T-helper 2 cell (primary cell): Measurements from ENCODE around the gene TMEM91.

Experiments
- DNase-seq, 5 experiments: peaks; one replicate each; pipeline versions ENCODE4 v3.0.0 to v3.0.0-alpha.2; 2012 to 2022

Gene TMEM91

DNA sequence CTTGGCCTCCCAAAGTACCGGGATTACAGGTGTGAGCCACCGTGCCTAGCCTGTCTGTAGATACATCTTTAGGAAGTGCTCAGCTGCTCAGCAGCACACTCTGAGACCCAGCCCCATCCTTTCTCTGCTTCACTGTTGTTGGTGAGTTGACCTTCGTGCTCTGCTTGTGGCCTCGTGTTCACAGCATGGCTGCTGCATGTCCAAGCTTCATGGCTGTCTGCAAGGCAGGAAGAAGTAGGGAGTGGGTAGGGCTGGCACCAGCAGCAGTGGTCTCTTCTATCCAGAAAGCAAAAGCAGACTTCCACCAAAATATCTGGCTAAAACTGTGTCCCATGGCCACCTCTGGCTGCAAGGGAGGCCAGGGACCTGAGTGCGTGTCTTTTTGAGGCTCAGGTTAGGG lies 36.6 kb downstream of the TMEM91 start:
- no peak for DNase-seq

DNA sequence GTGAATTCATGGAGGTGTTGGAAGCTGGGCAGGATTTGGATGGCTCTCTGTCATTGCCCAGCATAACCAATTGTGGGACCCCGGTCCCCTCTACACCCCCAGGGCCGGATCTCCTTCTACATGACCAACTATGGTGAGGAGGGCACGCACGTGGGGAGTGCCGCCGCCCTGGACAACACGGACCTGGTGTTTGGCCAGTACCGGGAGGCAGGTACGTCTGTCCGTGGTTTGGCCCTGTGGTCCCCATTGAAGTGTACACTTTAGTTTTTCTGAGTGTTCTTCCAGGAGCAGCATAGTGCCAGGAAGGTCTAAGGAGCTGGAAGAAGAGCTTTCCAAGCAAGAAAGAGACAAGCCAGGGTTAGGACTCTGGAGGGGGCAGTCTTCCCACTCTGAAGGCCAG lies 37.6 kb downstream of the TMEM91 start:
- no peak for DNase-seq

DNA sequence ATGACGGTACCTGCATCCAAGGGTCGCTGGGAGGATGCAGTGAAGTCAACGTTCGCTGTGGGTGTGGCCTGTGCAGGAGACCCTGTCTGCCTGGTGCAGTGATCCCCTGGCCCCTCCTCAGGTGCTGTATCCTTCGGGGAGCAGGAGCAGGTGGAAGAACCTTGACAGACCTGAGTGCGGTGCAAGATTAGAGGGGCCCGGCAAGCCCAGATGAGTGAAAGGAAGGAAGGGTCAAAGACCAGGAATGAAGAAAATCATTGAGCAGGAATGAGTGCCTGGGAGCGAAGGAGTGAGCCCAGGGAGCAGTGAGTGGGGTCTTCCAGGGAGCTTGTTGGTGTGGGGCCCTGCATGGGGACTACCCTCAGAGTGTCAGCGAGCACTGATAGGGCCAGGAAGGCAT lies 38.1 kb downstream of the TMEM91 start:
- DNase-seq, result no peak

DNA sequence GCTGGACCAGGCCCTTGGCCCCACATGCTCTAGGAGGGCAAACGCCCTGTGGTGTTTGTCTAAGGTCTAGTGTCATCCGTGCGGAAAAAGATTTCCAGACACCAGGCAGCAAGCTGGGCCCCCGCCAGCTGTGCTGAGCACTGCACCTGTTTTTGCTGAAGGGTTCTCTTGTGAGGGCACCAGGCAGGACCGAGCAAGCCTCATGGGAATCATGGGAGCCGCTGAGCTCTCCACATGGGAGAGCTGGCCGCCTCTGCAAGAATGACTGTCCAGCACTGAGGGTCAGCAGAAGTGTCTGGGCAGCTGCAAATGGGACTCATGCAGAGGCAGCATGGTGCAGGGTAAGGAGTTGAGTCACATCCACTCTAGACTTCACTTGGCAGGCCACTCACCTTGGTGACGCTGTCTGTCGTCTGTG lies 38.8 kb downstream of the TMEM91 start:
- DNase-seq, result no peak

DNA sequence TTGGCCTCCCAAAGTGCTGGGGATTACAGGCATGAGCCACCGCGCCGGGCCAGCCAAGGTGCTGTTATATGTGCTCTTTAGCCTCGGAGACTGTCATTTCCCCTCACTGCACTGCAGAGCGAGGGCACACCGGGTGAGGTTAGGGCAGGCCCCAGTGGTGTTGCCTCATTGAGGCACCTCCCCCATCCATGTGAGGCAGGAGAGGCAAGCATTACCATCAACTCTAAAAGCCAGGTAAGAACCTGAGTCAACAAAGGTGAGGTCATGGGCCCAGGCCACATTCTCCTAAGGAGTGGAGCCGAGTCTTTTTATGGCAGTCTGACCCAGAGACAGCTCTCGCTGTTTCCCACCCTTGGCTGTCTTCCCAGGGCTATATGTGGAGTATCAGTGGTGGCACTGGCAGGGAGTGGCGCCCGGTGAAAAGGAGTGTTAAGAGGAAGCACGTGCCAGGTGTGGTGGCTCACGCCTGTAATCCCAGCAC lies 39.9 kb downstream of the TMEM91 start:
- no peak for DNase-seq

DNA sequence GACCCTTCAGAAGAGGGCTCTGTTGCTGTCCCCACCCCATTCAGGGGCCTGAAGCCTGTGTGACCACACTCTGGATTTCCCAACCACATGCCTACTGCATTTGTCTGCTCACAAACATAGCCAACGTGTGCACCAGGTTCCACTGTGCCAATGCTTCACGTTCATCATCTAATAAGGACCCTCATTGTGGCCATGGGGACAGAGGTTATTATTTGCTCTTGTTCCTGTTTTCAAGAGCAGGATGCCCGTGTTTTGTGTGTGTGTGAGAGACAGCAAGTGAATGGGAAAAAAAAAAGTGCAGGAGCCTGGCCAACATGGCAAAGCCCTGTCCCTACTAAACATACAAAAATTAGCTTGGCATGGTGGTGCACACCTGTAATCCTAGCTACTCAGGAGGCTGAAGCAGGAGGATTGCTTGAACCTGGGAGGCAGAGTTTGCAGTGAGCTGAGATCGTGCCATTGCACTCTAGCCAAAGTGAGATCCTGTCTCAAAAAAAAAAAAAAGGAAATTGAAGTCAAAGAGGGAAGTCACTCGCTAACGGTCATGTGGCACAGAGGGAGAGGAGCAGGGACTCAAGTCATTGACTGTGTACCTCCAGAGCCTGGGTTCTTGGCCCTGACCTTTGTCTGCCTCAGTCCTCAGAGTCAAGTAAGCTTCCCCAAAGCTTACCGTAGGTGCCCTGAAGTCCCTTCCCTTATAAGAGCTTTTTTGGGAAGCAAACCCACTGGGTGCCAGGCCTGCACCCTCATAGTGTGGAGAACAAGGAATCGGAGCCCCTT lies 44.0 kb downstream of the TMEM91 start:
- no peak for DNase-seq

DNA sequence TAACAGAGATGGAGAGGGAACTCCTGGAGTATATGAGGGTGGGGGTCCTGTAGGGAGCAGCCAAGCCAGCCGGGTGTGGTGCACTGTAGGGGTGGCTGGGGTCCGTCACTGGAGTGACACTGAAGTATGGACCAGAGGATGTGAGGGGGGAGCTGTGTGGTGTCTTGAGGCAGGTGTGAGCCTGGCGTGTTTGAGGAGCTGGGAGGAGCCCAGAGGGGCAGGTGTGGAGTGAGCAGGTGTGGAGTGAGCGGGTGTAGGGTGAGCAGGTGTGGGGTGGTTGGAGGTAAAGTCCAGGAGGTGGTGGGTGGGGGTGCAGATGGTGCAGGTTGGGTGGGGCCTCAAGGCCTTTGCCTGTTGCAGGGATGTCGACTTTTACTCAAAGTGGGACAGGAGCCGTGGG lies 45.0 kb downstream of the TMEM91 start:
- no peak for DNase-seq

DNA sequence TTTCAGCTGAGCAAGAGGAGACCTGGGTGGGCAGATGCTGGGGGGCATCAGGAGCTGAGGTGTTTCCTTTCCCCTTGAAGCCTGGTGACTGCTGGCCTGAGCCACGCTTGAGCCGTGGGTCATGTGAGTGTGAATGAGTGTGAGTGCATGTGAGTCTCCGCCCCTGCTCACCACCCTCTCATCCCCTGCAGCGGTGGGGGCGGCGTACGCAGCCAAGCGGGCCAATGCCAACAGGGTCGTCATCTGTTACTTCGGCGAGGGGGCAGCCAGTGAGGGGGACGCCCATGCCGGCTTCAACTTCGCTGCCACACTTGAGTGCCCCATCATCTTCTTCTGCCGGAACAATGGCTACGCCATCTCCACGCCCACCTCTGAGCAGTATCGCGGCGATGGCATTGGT lies 45.6 kb downstream of the TMEM91 start:
- no peak for DNase-seq

DNA sequence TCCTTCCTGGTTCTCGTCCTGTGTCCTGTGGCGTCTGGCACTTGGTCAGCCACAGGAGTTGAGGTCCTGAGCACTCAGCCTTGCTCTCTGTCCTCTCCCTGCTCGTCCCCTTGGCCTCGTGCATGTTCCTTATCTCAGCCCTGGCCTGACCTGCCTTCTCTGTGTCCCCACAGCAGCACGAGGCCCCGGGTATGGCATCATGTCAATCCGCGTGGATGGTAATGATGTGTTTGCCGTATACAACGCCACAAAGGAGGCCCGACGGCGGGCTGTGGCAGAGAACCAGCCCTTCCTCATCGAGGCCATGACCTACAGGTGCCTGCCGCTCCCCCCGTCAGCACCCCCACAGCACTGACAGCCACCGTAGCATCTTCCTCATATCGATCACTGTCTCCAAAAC lies 46.1 kb downstream of the TMEM91 start:
- DNase-seq, result no peak

DNA sequence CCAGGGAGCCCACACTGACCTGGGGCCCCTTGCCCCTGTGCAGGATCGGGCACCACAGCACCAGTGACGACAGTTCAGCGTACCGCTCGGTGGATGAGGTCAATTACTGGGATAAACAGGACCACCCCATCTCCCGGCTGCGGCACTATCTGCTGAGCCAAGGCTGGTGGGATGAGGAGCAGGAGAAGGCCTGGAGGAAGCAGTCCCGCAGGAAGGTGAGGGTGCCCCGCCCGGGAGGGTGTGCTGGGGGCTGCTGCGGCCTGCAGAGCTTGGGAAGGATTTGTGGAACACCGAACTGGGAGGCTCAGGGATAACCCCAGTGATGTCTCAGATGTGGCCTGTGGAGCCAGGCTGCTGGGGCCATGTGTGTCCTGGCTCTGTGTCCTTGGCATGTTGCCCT lies 46.6 kb downstream of the TMEM91 start:
- no peak for DNase-seq

DNA sequence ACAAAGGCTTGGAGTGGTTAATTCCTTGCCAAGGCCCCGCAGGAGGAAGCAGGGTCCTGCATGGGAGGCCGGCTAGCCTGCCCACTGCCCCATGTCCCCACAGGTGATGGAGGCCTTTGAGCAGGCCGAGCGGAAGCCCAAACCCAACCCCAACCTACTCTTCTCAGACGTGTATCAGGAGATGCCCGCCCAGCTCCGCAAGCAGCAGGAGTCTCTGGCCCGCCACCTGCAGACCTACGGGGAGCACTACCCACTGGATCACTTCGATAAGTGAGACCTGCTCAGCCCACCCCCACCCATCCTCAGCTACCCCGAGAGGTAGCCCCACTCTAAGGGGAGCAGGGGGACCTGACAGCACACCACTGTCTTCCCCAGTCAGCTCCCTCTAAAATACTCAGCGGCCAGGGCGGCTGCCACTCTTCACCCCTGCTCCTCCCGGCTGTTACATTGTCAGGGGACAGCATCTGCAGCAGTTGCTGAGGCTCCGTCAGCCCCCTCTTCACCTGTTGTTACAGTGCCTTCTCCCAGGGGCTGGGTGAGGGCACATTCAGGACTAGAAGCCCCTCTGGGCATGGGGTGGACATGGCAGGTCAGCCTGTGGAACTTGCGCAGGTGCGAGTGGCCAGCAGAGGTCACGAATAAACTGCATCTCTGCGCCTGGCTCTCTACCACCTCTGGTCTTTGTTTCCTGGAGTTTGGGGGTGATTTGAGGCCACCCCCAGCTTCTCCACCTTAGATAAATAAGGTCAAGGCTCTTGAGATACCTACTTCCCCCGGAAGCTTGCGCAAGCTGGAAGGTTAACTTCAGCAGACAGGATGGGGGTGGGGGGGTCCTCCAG lies 48.2 kb downstream of the TMEM91 start:
- DNase-seq, result peak in 1 of 5 experiments; percentile 39

DNA sequence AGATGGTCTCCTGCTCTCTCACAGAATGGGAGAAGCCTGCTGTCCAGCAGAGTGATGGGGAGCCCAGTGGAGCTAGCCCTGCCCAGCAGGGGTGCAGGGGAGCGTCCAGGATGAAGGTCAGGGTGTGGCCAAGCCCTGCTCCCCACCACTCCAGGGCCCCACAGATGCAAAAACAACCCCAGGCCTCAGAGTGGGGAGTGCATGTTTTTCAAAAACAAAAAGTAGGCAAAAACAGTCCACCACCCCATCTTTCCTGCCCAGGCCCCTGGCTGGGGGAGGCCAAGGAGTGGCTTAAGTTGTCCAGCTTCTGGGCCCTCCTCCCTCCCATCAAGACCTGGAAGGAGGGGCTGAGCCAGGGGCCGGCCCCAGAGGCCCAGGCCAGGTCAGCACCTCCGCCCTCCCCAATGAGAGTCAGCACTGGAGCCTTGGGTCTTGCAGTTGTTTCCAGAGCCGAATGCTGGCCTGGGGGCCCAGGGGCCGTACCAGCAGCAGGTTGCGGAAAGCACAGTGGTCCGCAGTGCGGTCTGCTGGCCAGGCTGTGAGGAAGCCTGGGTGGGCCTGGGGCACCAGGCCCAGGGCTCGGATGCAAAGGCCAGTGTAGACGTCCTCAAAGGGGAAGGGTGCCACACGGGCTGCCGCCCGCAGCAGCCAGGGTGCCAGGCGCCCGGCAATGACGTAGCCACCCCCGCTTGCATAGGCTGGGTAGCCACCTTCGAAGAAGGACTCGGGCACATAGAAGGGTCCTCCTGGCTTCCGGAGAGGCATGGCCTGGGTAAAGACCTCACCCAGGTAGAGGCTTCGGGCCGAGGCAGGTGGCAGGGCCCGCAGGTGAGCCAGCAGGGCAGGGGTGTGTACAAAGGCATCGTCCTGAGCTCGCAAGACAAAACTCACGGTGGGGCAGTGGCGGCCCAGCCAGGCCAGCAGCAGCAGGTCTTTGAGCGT lies 49.1 kb downstream of the TMEM91 start:
- DNase-seq, result no peak

DNA sequence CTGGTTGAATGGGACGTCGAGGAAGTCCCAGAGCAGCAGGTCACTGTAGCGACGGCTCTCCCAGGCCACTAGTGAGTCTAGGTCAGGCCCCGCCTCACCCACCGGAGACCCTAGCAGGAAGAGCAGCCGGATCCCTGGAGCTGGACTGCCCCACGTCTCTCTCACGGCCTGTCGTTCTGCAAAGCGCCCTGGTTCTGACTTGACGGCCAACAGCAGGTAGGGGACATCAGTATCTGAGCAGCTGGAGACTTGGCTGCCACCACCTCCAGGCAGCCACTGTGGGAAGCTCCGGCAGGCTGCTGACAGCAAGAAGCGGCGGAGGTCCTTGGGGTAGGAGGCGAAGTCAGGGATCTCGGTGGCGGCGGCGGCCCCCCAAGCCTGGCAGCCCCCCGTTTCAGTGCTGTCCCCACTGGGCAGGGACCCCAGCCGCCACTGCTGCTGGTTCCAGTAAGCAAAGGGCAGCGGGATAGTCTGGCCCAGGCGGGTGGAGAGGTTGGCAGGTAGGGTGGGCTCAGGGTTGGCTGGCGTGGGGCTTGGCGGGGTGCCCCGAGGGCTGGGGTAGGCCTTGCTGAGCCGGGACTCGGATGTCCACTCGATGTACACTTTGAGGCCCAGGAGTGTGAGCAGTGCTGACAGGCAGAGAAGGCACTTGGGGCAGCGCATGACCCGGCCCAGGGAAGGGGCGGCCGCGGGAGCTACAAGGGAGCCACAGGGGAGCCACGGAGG lies 49.9 kb downstream of the TMEM91 start:
- DNase-seq, result no peak

DNA sequence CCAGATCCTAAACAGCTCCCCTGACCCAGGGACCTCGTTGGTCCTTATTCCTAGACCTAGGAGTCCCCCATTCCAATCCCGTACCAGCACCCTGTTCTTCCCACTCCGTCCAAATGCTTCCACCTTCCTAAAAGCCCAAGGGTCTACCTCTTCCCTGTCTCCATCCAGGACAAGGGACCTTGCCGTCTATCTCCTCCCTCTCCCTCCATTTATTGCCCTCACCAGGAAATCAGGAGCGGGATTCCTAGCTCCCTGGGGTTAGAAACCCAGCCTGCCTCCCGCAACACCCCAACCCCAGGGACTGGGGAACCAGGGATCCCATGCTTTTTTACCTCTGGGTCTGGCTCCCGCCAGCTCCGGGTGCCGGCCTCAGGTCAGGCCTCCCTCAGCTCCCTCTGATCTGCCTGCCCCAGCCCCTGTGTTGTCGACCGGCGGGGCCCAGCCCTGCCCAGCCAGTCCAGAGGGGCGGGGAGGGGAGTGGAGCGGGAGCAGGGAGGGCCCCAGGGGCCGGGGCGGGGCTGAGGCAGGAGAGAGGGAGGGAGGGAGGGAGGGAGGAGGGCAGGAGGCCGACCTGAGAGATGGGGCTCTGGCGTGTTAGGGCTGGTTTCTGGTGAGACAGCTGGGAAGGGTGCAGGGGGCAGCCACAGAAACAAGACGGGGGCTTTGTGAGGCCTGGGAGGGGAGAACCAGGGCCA lies 50.8 kb downstream of the TMEM91 start, which contains the start of gene B3GNT8:
Gene B3GNT8, minus strand, starts transcription at position 423 of the 695 bp plus-strand sequence. CDS start 596 bp downstream, outside the sequence.
- DNase-seq, result peak in 3 of 5 experiments; percentile 10 to 61 (median 35)

DNA sequence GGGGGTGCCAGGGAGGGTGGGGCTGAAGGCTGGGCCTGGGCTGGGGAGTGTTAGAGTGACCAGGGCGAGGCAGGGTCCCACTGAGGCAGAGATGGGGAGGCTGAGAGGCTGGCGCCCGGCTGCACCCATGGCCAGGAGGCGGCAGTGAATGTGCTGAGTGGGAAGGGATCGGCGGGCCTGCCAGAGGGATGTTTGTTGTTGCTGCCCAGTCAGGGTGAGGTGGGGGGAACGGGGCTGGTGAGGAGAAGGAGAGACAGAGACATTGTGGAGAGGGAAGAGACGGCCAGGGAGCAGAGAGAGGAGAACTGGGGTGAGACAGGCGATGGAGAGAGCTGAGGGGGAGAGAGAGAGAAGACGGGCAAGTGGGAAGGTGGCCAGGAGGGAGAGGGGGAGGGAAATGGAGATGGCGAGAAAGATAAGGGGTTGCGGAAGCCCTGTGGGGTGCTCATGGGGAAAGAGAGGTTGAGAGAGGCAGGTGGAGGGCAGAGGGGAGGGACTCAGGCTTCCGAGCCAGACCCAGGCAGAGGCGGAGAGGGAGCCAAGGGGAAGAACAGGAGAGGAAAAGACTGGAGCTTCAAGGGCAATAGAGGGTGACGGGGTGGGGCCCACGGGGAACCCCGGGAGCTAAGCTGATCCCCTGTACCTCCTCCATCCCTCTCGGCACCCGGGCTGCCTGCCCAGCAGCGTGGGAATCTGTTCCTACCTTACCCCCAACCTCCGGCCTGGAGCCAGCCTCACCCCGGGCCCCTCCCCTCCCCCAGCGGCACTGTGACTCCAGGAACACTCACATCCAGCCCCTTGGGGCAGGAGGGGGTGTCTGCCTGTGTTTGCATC lies 51.5 kb downstream of the TMEM91 start:
- DNase-seq, result peak in 2 of 5 experiments; percentile 75 to 80

DNA sequence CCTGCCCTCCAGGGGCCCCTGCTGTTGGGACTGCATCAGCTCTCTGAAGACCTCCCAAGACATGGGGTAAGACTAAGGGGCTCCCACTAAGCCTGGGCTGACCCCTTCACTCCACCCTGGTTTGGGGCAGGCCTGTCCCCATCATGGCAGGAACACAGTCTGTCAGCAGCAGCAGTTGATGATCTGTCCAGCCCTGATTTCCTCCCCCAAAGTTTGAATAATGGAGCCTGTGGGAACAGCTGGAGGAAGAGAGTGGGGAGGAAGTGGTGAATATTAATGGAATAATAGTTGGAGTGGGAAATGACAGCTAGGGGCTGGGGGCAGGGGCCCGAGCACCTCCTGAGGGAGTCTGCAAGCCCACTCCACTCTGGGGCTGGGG lies 52.1 kb downstream of the TMEM91 start:
- DNase-seq, result no peak

DNA sequence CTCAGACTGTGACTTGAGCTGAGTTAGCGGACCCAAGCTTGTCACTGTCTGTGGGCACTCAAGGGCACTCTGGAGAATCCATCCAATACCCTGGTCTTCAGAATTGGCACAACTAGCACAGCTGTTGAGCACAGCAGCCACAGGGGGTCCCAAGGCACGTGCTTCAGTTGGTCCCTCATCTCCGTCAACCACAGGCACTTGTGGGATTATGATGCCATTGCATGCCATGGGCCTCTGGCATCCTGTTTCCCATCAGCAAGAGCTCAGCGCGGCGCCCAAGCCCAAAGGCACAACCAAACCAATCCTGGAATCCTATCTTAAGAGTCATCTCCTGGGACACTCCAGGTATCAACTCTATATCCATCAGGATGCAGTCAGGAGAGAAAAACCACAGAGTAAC lies 54.6 kb downstream of the TMEM91 start:
- no peak for DNase-seq

DNA sequence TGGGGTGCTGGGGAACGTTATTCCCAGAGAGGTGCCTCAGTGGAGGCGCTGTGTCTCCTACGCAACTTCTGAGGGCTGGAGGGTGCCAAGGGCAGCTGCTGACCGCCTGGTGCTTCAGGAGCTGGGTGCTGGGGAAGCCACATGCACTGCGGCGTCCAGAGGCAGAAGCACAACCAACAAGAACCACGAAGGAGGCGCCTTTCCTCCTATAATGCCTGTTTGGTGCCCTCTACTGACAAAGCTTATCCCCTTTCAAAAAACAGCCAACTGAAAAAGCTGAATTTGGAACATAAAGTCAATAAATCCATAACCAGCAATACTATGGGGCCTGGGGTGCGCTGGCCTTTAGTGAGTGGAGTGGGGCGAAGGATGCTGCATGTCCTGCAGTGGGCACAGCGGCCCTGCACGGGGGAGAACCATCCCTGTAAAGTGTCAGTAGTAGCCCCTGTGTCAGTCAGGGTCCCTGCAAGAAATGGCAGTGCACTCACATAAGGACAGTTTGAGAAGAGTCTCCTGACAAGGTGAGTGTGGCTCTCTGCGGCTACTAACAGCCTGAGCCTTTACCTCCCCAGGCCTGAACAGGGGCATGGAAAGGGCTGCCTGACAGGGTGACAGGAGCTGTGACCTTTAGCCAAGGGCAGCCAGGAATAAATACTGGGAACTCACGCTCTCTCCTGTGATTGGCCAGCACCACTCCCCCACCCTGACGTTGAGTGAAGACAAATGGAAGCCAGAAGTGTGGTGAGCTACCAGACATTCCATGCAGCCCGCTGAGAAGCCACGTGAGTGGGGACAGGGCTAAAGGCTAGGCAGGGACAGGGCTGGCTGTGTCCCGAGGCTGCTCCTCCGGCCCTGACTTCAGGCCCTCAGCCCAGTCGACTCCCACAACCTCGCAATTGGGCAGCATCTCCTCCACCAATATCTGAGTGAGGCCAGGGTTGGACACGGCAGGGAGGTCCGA lies 55.4 kb downstream of the TMEM91 start:
- peak in 1 of 5 experiments; percentile 28 for DNase-seq

DNA sequence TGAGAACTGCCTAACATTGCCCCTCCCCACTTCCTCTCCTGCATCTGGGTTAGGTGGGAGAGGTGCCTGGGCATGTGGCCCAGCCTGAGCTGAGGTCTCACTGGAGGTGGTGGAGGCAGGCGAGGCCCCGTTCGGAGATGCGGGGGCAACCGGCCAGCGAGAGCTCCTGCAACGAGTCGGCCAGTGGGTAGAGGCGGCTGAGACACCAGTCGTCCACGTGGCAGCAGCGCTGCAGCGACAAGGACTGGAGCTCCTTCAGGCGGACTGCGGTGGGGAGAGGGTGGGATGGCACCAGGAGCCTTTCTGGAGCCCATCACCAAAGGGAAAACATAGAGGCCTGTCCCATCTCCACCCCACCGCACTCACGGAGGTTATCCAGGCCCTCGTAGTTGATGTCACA lies 56.8 kb downstream of the TMEM91 start:
- DNase-seq, result no peak
